T-helper 1 cell treated with Interleukin-12 subunit alpha and Interleukin-12 subunit beta and Interleukin-4 antibody, amounts not matched to agents 30 ng/mL and 1 ng/mL, for 36 hours (primary cell): ENCODE measurements around the gene ITGBL1. TPM values are rescaled to one million over a fixed set of nuclear protein-coding genes. Genes with fewer than 3 reads are reported as not detected.

Source experiments
- intact Hi-C: fragments of 100-400 bp; cut with micrococcal nuclease; formaldehyde crosslinking; loops from one replicate; pipeline ENCODE4 v1.15.1; 2024
- total RNA-seq: library from RNA; stranded (reverse); gene quantifications from 2 replicates; pipeline ENCODE4 v1.2.3, GENCODE V29; 2022

The ITGBL1 gene
- total RNA-seq, result not detected in 2 replicates

- intact Hi-C loops, result no loop called here
Measured at GRCh38 chr13:101452519-101453485, at the start of gene ITGBL1. TSS of gene ITGBL1 (plus strand) at chr13:101452675. CDS start at chr13:101452834, 159 bp downstream.

- intact Hi-C loops, result no loop called here
Measured at GRCh38 chr13:101406791-101407190, 45.7 kb upstream of the ITGBL1 start.

- intact Hi-C loops, result no loop called here
Measured at GRCh38 chr13:101408154-101408553, 44.3 kb upstream of the ITGBL1 start.

- intact Hi-C loops, result no loop called here
Measured at GRCh38 chr13:101408992-101409656, 43.4 kb upstream of the ITGBL1 start.

GRCh38 chr13:101412076-101412475 lies 40.4 kb upstream of the ITGBL1 start:
- intact Hi-C loops, result no loop called here

GRCh38 chr13:101415358-101416174 lies 36.9 kb upstream of the ITGBL1 start:
- intact Hi-C loops, result no loop called here

- intact Hi-C loops, result no loop called here
Measured at GRCh38 chr13:101416181-101417042, 36.1 kb upstream of the ITGBL1 start, which contains the start of gene NALCN. TSS of gene NALCN (minus strand) at chr13:101416508. CDS start at chr13:101399126, 17,382 bp downstream.

- intact Hi-C loops, result no loop called here
Measured at GRCh38 chr13:101417043-101417406, 35.5 kb upstream of the ITGBL1 start.

- intact Hi-C loops, result no loop called here
Measured at GRCh38 chr13:101417501-101417900, 35.0 kb upstream of the ITGBL1 start.

- intact Hi-C loops, result no loop called here
Measured at GRCh38 chr13:101423872-101424271, 28.6 kb upstream of the ITGBL1 start.

GRCh38 chr13:101424381-101425155 lies 27.9 kb upstream of the ITGBL1 start:
- intact Hi-C loops, result no loop called here

GRCh38 chr13:101425156-101425471 lies 27.4 kb upstream of the ITGBL1 start:
- intact Hi-C loops, result no loop called here

- intact Hi-C loops, result no loop called here
Measured at GRCh38 chr13:101425623-101426022, 26.9 kb upstream of the ITGBL1 start.

GRCh38 chr13:101429733-101430132 lies 22.7 kb upstream of the ITGBL1 start:
- intact Hi-C loops, result no loop called here

- intact Hi-C loops, result no loop called here
Measured at GRCh38 chr13:101433895-101434294, 18.6 kb upstream of the ITGBL1 start.

GRCh38 chr13:101434486-101434885 lies 18.0 kb upstream of the ITGBL1 start:
- intact Hi-C loops, result no loop called here

GRCh38 chr13:101447852-101448251 lies 4.6 kb upstream of the ITGBL1 start:
- intact Hi-C loops, result no loop called here

GRCh38 chr13:101449790-101450748 lies 2.4 kb upstream of the ITGBL1 start:
- intact Hi-C loops, result no loop called here

GRCh38 chr13:101450749-101451130 lies 1.7 kb upstream of the ITGBL1 start:
- intact Hi-C loops, result no loop called here
